Ovary (tissue), 3 donors: Measurements from ENCODE around the gene SCG2.

Source experiments
- EP300 ChIP-seq: sonication (generic); formaldehyde crosslinking; IDR thresholded peaks from one replicate; pipeline ENCODE4 v1.6.1; 2017; ENCODE audit warnings: antibody characterized with exemption
- POLR2A ChIP-seq: fragments of 450-650 bp; IDR thresholded peaks from one replicate; pipeline ENCODE4 v1.6.1; 2017; ENCODE audit warnings: antibody characterized with exemption, mild to moderate bottlenecking, moderate library complexity
- TF ChIP-seq, protein P1 (sequence below), 3 donors: fragments of 450-650 bp in 2 of 3; fragments of 200-600 bp in 1 of 3; IDR thresholded peaks; one replicate each; pipeline versions ENCODE4 v1.5.1 to v1.8.0; 2016 to 2022; ENCODE audit warnings: antibody characterized with exemption in 3 of 3, mild to moderate bottlenecking in 1 of 3
- donor health status: DM: no; HTN: no; CAD: no.

DNA sequence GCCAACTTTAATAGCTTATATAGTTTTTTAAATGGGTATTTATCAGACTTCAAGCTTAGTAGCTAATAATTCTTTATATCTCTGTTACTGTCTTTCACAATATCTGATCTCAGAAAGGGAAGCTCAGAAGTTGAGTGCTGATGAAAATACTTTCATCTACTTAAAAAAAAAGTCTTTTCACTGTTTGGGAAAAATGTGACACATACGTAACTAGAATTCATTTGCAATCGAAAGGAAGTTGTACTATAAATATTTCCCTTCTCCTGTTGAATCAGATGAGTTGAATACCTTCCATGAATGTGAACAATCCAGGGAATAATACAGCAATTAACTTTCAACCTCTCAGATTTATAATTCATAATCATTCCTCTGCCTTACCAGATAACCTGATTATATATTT is 811 bp upstream of the SCG2 start:
- TF ChIP-seq, protein P1, sequence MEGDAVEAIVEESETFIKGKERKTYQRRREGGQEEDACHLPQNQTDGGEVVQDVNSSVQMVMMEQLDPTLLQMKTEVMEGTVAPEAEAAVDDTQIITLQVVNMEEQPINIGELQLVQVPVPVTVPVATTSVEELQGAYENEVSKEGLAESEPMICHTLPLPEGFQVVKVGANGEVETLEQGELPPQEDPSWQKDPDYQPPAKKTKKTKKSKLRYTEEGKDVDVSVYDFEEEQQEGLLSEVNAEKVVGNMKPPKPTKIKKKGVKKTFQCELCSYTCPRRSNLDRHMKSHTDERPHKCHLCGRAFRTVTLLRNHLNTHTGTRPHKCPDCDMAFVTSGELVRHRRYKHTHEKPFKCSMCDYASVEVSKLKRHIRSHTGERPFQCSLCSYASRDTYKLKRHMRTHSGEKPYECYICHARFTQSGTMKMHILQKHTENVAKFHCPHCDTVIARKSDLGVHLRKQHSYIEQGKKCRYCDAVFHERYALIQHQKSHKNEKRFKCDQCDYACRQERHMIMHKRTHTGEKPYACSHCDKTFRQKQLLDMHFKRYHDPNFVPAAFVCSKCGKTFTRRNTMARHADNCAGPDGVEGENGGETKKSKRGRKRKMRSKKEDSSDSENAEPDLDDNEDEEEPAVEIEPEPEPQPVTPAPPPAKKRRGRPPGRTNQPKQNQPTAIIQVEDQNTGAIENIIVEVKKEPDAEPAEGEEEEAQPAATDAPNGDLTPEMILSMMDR (IDR thresholded peaks at IDR 0.05), result no peak
- TF ChIP-seq POLR2A, result no peak
- no peak for TF ChIP-seq EP300
